ENCODE data around the gene ELOVL7.
"Not testable (repeated sequence)": the region's sequence is repeated elsewhere in the genome, so short reads cannot be mapped to it uniquely, and the experiment has no call there.

Gene ELOVL7

DNA sequence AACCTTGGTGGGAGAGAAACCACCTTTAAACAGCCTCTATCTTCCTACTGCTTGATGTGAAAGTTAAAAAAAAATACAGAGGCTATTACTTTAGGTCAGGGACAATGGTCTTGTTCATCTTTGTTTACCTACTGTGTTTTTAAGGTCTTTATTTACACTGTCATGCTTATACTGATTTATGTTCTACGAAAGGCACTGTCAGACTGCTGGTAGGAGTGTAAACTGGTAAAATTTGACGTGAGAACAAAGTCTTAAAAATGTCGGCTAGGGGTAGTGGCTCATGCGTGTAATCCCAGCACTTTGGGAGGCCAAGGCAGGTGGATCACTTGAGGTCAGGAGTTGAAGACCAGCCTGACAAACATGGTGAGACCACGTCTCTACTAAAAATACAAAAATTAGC lies 42.1 kb upstream of the ELOVL7 start:
- TF ChIP-seq, protein P1, sequence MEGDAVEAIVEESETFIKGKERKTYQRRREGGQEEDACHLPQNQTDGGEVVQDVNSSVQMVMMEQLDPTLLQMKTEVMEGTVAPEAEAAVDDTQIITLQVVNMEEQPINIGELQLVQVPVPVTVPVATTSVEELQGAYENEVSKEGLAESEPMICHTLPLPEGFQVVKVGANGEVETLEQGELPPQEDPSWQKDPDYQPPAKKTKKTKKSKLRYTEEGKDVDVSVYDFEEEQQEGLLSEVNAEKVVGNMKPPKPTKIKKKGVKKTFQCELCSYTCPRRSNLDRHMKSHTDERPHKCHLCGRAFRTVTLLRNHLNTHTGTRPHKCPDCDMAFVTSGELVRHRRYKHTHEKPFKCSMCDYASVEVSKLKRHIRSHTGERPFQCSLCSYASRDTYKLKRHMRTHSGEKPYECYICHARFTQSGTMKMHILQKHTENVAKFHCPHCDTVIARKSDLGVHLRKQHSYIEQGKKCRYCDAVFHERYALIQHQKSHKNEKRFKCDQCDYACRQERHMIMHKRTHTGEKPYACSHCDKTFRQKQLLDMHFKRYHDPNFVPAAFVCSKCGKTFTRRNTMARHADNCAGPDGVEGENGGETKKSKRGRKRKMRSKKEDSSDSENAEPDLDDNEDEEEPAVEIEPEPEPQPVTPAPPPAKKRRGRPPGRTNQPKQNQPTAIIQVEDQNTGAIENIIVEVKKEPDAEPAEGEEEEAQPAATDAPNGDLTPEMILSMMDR (conservative IDR thresholded peaks at IDR 0.05; ENCODE audit: low read depth, low read length), result no peak
- no peak for DNase-seq (ENCODE audit: low read depth)
- H3K4me3 ChIP-seq (ENCODE audit: low read length), result no peak overlapping the region

GRCh38 chr5:60883229-60883628 lies 39.2 kb upstream of the ELOVL7 start:
- TF ChIP-seq, protein P1 (conservative IDR thresholded peaks at IDR 0.05; ENCODE audit: low read depth, low read length), result peak; percentile 74
- DNase-seq (ENCODE audit: low read depth), result no peak
- no peak overlapping the region for H3K4me3 ChIP-seq (ENCODE audit: low read length)

DNA sequence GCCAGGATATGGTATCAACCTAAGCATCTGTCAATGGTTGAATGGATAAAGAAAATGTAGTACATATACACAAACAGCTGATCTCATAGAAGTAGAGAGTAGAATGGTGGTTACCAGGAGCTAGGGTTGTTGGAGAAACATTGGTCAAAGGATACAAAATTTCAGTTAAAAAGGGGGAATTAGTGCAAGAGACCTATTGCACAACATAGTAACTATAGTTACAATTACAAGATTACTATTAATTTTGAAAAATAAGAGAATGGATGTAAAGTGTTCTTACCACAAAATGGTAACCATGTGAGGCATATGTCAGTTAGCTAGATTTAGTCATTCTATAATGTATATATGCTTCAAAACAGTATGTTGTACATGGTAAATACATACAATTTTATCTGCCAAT lies 28.8 kb upstream of the ELOVL7 start:
- no peak for DNase-seq (ENCODE audit: low read depth)
- TF ChIP-seq, protein P1 (conservative IDR thresholded peaks at IDR 0.05; ENCODE audit: low read depth, low read length), result no peak
- no peak overlapping the region for H3K4me3 ChIP-seq (ENCODE audit: low read length)

DNA sequence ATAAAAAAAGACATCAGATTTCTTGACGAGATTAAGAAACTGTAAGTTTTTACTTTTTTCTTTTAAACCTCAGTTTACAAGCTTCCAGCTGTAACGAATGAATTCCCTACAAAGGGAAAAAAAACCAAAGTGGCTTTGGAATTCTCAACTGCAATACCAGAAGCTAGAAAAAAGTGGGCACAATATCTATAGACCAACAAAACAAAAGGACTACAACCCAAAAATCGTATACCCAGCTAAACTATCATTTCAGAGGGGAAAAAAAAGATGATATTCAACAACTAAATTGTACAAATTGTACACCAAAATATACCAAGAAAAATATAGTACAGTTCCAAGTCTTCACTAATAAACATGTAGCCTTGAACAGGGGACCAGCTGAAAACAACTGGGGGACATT lies 26.8 kb upstream of the ELOVL7 start:
- no peak for DNase-seq (ENCODE audit: low read depth)
- H3K4me3 ChIP-seq (ENCODE audit: low read length), result no peak overlapping the region

GRCh38 chr5:60860572-60860971 lies 16.5 kb upstream of the ELOVL7 start:
- not testable (repeated sequence) for H3K4me3 ChIP-seq (ENCODE audit: low read length); DNase-seq (ENCODE audit: low read depth)

More for the DNA sequence above, 26.8 kb upstream of the ELOVL7 start:
- TF ChIP-seq, protein P1 (conservative IDR thresholded peaks at IDR 0.05; ENCODE audit: low read depth, low read length), result no peak

GRCh38 chr5:60856066-60856465 lies 12.0 kb upstream of the ELOVL7 start:
- DNase-seq (ENCODE audit: low read depth), result no peak
- H3K4me3 ChIP-seq (ENCODE audit: low read length), result no peak overlapping the region
- TF ChIP-seq, protein P1 (conservative IDR thresholded peaks at IDR 0.05; ENCODE audit: low read depth, low read length), result no peak

DNA sequence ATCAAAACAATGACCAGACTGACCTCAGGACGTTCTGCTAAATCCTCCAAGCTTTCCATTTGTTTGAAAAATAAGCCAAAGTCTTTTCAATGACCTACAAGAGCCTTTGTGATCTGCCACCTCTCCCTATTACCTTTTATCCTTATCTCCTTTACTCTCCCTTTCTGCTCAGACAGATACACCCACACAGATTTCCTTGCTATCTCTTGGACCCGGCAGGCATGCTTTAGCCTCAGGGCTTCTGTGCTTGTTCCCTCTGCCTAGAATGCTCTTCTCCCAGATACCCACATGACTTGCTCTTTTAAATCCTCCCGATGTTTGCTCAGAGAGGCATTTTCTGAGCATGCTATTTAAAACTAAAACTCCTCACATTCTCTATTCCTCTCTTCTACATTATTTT lies 8.9 kb upstream of the ELOVL7 start:
- H3K4me3 ChIP-seq (ENCODE audit: low read length), result no peak overlapping the region
- no peak for DNase-seq (ENCODE audit: low read depth)
- TF ChIP-seq, protein P1 (conservative IDR thresholded peaks at IDR 0.05; ENCODE audit: low read depth, low read length), result no peak

- no peak overlapping the region for H3K4me3 ChIP-seq (ENCODE audit: low read length)
- TF ChIP-seq, protein P1 (conservative IDR thresholded peaks at IDR 0.05; ENCODE audit: low read depth, low read length), result no peak
- DNase-seq (ENCODE audit: low read depth), result no peak
Observed at GRCh38 chr5:60852317-60852716, 8.2 kb upstream of the ELOVL7 start.

Measured in retinal pigment epithelial cell (primary cell).